CD4-positive, alpha-beta T cell (primary cell): ENCODE results near the gene NOP53. TPM values are rescaled to one million over a fixed set of nuclear protein-coding genes. Genes with fewer than 3 reads are reported as not detected.

Experiments used
- ATAC-seq: fragments of 200-7000 bp; cut with Tn5 transposase; one replicate; pipeline ENCODE4 v1.10.0; 2022; ENCODE audit warnings: mild to moderate bottlenecking; ENCODE audit not compliant: poor library complexity
- CTCF ChIA-PET: fragments of 350-600 bp; sonication (Branson Sonifier 250); formaldehyde crosslinking; loops from one replicate; lab custom pipeline; 2021; ENCODE audit warnings: antibody characterized with exemption, inconsistent platforms; lab: Charles Lee
- POLR2A ChIA-PET: fragments of 350-600 bp; sonication (Branson Sonifier 250); formaldehyde crosslinking; loops from one replicate; lab custom pipeline; 2021; ENCODE audit warnings: antibody characterized with exemption, inconsistent platforms; lab: Charles Lee
- DNase-seq, 14 experiments: peaks; one replicate each; pipeline ENCODE4 v3.0.0-alpha.2; 2013 to 2020; ENCODE audit warnings: mixed read lengths in 2 of 14
- H3K27ac ChIP-seq, 2 donors: one replicate each; pipeline versions ENCODE4 v1.5.1 to v1.7.0; 2013; ENCODE audit warnings: low read length in 2 of 2, low read depth in 1 of 2, mild to moderate bottlenecking in 1 of 2
- H3K27me3 ChIP-seq, 2 experiments: 1 replicate in 1 of 2; 2 replicates in 1 of 2; pipeline versions ENCODE4 v1.6.1 to v1.7.0; 2013; ENCODE audit warnings: low read length in 2 of 2, control low read depth in 1 of 2, mild to moderate bottlenecking in 1 of 2, moderate library complexity in 1 of 2; ENCODE audit not compliant: insufficient read depth in 2 of 2, control insufficient read depth in 1 of 2
- H3K36me3 ChIP-seq: one replicate; pipeline ENCODE4 v1.6.1; 2013; ENCODE audit warnings: low read length, control low read depth; ENCODE audit not compliant: insufficient read depth
- H3K4me1 ChIP-seq: one replicate; pipeline ENCODE4 v1.6.1; 2013; ENCODE audit warnings: low read length, control low read depth; ENCODE audit not compliant: insufficient read depth
- H3K4me3 ChIP-seq: one replicate; pipeline ENCODE4 v1.5.1; 2013; ENCODE audit warnings: mild to moderate bottlenecking, low read length, moderate library complexity
- H3K9me3 ChIP-seq, 2 experiments: 1 replicate in 1 of 2; 2 replicates in 1 of 2; pipeline versions ENCODE4 v1.6.1 to v1.7.0; 2013; ENCODE audit warnings: low read length in 2 of 2, mild to moderate bottlenecking in 2 of 2, control low read depth in 1 of 2, moderate library complexity in 1 of 2; ENCODE audit not compliant: control insufficient read depth in 1 of 2, insufficient read depth in 1 of 2
- H3K27ac Mint-ChIP-seq: one replicate; pipeline ENCODE4 v1.8.0; 2020; ENCODE audit warnings: mixed read lengths
- H3K27me3 Mint-ChIP-seq: one replicate; pipeline ENCODE4 v1.8.0; 2021; ENCODE audit warnings: mixed read lengths
- H3K36me3 Mint-ChIP-seq: one replicate; pipeline ENCODE4 v1.8.0; 2021; ENCODE audit warnings: low read depth, mixed read lengths
- H3K4me1 Mint-ChIP-seq: one replicate; pipeline ENCODE4 v1.8.0; 2021; ENCODE audit warnings: low read depth, mixed read lengths
- H3K4me3 Mint-ChIP-seq: one replicate; pipeline ENCODE4 v1.8.0; 2020; ENCODE audit warnings: mild to moderate bottlenecking, mixed read lengths
- H3K9me3 Mint-ChIP-seq: one replicate; pipeline ENCODE4 v1.8.0; 2020; ENCODE audit warnings: mixed read lengths
- intact Hi-C, 2 experiments: fragments of 100-400 bp; cut with DNase I in 1 of 2; cut with micrococcal nuclease in 1 of 2; formaldehyde crosslinking; loops; one replicate each; pipeline versions ENCODE4 v1.15.1 to v1.9.0; 2023 to 2025; cut with DNase I, micrococcal nuclease
- total RNA-seq, 174 experiments: library from RNA in 2 of 174; stranded (reverse) in 2 of 174; gene quantifications; one replicate each; pipeline ENCODE4 v1.2.3 and lab custom pipeline; 2021 to 2026
- TF ChIP-seq, protein P1 (sequence below): fragments of 200-600 bp; IDR thresholded peaks from one replicate; pipeline ENCODE4 v1.8.0; 2022; ENCODE audit warnings: antibody characterized with exemption, mild to moderate bottlenecking

The NOP53 gene
- total RNA-seq, 2 experiments from 2014 or later: 1,074 to 1,154 TPM

DNA sequence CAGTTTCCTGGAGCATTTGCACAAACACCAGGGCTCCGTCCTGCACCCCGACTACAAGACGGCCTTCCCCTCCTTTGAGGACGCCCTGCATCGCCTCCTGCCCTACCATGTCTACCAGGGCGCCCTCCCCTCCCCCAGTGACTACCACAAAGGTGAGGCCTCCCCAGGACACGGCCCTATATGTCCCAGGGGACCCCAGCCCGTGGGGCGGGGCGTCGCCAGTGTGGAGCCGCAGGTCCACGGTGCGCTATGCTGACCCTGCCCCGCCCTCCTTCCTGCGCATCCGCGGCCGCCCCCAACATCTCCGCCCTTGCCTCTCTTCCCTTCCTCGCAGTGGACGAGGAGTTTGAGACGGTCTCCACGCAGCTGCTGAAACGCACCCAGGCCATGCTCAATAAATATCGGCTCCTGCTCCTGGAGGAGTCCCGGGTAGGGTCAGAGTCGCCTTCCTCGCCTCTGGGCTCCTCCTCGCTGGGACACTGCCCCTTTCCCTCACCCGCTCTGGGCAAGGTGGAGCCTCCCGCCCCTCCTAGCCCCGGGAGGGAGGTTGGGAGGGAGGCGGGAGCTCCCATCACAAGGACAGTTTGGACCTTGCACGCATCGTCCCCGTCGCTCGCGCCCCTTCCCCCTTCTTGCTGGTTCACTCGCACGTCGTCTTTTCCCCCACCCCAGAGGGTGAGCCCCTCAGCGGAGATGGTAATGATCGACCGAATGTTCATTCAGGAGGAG, 46.6 kb upstream of the NOP53 start:
- no peaks in the 10 kb centered on the region for H3K9me3 ChIP-seq
- peaks cover 42% of the 10 kb centered on the region for H3K36me3 ChIP-seq
- no peak overlapping the region for H3K27ac ChIP-seq
- ATAC-seq: no peak
- no peaks in the 10 kb centered on the region for H3K27me3 ChIP-seq
- no peak overlapping the region for H3K27ac Mint-ChIP-seq
- no peak overlapping the region for H3K4me3 ChIP-seq
- ChIA-PET POLR2A (interaction anchor here (1.1 to 2.1 kb wide), 2 partner anchors 183 to 262 kb away, joined by 5 read pairs; no protein-coding TSS in a partner anchor), CTCF (interaction anchor here (0.6 to 4.4 kb wide), 13 partner anchors 8 to 350 kb away, joined by 3 to 50 read pairs (median 4); partner anchors contain the start of genes DHX34, EHD2, NAPA and NOP53)
- H3K9me3 Mint-ChIP-seq: no peaks in the 10 kb centered on the region
- H3K36me3 Mint-ChIP-seq: peaks cover 47% of the 10 kb centered on the region
- TF ChIP-seq, protein P1, sequence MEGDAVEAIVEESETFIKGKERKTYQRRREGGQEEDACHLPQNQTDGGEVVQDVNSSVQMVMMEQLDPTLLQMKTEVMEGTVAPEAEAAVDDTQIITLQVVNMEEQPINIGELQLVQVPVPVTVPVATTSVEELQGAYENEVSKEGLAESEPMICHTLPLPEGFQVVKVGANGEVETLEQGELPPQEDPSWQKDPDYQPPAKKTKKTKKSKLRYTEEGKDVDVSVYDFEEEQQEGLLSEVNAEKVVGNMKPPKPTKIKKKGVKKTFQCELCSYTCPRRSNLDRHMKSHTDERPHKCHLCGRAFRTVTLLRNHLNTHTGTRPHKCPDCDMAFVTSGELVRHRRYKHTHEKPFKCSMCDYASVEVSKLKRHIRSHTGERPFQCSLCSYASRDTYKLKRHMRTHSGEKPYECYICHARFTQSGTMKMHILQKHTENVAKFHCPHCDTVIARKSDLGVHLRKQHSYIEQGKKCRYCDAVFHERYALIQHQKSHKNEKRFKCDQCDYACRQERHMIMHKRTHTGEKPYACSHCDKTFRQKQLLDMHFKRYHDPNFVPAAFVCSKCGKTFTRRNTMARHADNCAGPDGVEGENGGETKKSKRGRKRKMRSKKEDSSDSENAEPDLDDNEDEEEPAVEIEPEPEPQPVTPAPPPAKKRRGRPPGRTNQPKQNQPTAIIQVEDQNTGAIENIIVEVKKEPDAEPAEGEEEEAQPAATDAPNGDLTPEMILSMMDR: no peak
- peaks cover 6% of the 10 kb centered on the region for H3K4me1 ChIP-seq
- H3K4me1 Mint-ChIP-seq: peaks cover 4% of the 10 kb centered on the region
- DNase-seq: peak in 1 of 14 experiments; percentile 38
- H3K4me3 Mint-ChIP-seq: no peak overlapping the region
- no peaks in the 10 kb centered on the region for H3K27me3 Mint-ChIP-seq
- intact Hi-C loops: loop anchor here (1.0 to 5.0 kb wide), 5 partner anchors 86 to 402 kb away; partner anchors contain the start of gene NAPA (in 2 of the 2)

DNA sequence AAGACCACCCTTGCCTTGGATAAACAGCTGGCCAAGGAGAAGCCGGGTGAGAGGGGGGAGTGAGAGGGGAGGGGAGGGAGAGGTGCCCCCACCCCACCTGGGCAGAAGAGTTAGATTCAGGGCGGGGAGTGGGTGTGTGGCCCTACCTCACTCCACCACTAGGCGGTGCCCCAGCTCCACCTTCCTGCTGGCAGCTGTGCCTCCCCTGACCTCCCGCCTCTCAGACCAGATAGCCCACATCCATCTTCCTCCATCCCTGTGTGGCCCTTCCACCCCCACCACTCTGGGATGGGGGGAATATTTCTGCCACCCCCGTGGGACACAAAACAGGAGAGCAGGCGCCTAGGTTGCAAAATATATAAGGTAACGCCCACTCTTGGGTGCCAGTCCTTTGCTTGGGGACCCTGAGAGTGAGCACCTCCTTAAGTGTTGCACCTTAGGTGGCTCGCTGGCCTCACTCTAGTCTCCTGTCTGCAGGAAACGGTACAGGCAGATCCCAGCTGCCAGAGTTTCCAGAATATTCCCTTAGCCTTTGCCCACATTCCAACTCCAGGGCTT, 45.9 kb upstream of the NOP53 start:
- peak; percentile 78 for ATAC-seq
- intact Hi-C loops: loop anchor here (2.0 to 5.0 kb wide), 3 partner anchors 87 to 185 kb away; partner anchors contain the start of gene NAPA (in 2 of the 2)
- Mint-ChIP-seq H3K4me1 (peaks cover 4% of the 10 kb centered on the region), H3K36me3 (peaks cover 51% of the 10 kb centered on the region), H3K4me3 (no peak overlapping the region), H3K27me3 (no peaks in the 10 kb centered on the region), H3K9me3 (no peaks in the 10 kb centered on the region), H3K27ac (no peak overlapping the region)
- CTCF ChIA-PET: interaction anchor here (0.6 to 4.4 kb wide), 9 partner anchors 8 to 271 kb away, joined by 3 to 50 read pairs (median 4); partner anchors contain the start of genes EHD2, NAPA and NOP53
- no peak overlapping the region for H3K4me3 ChIP-seq
- POLR2A ChIA-PET: interaction anchor here (2.1 kb wide), 1 partner anchor 184 kb away, joined by 5 read pairs; no protein-coding TSS in a partner anchor
- H3K4me1 ChIP-seq: peaks cover 6% of the 10 kb centered on the region
- H3K9me3 ChIP-seq: no peaks in the 10 kb centered on the region
- H3K27me3 ChIP-seq: no peaks in the 10 kb centered on the region
- DNase-seq: peak; percentile 23 to 71 (median 44)
- no peak overlapping the region for H3K27ac ChIP-seq
- H3K36me3 ChIP-seq: peaks cover 42% of the 10 kb centered on the region
- TF ChIP-seq, protein P1: peak; percentile 72

DNA sequence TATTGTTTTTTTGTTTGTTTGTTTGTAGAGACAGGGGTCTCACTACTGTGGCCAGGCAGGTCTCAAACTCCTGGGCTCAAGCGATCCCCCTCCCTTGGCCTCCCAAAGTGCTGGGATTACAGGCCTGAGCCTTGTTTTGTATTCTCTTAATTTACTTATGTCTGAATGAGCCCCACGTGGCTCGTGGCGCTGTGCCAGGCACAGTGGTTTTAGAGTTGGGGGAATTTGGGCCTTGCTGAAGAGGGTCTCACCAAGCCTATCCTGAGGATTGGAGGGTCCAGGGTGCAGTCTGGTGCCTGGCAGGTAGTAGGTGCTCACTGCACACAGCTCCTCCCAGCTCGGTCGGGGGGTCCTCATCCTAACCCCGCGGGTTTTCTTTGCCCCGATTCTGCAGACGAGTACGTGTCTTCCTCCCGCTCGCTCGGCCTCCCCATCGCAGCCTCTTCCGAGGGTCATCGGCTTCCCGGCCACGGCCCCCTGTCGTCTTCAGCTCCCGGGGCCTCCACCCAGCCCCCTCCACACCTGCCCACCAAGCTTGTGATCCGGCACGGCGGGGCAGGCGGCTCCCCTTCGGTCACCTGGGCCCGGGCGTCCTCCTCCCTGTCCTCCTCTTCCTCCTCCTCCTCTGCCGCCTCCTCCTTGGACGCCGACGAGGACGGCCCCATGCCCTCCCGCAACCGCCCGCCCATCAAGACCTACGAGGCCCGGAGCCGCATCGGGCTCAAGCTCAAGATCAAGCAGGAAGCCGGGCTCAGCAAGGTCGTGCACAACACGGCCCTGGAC, 44.2 kb upstream of the NOP53 start:
- Mint-ChIP-seq H3K27ac (no peak overlapping the region), H3K4me1 (no peaks in the 10 kb centered on the region), H3K27me3 (no peaks in the 10 kb centered on the region), H3K36me3 (peaks cover 44% of the 10 kb centered on the region), H3K9me3 (no peaks in the 10 kb centered on the region), H3K4me3 (no peak overlapping the region)
- H3K27ac ChIP-seq: no peak overlapping the region
- no peak overlapping the region for H3K4me3 ChIP-seq
- ChIA-PET POLR2A (interaction anchor here (0.6 kb wide), 1 partner anchor 568 kb away, joined by 3 read pairs; no protein-coding TSS in a partner anchor), CTCF (interaction anchor here (4.4 kb wide), 1 partner anchor 267 kb away, joined by 50 read pairs; no protein-coding TSS in a partner anchor)
- DNase-seq (no peak), ATAC-seq (no peak)
- peaks cover 34% of the 10 kb centered on the region for H3K36me3 ChIP-seq
- intact Hi-C loops: no loop called here
- H3K4me1 ChIP-seq: peaks cover 6% of the 10 kb centered on the region
- TF ChIP-seq, protein P1: no peak
- H3K27me3 ChIP-seq: no peaks in the 10 kb centered on the region
- H3K9me3 ChIP-seq: no peaks in the 10 kb centered on the region
